Lower leg skin (tissue), 4 donors: Measurements from ENCODE around the gene ITGA2B. TPM values are rescaled to one million over a fixed set of nuclear protein-coding genes. Genes with fewer than 3 reads are reported as not detected.
"Not testable (repeated sequence)": the region's sequence is repeated elsewhere in the genome, so short reads cannot be mapped to it uniquely, and the experiment has no call there.

ENCODE experiments used
- DNase-seq, 2 donors: peaks; one replicate each; pipeline ENCODE4 v3.0.0-alpha.2; 2019; ENCODE audit warnings: low spot score in 2 of 2
- H3K4me3 ChIP-seq: fragments of 200-600 bp; sonication (generic); 2 replicates; pipeline ENCODE4 v1.5.1; 2017; ENCODE audit warnings: mild to moderate bottlenecking, low read depth; ENCODE audit not compliant: poor library complexity, severe bottlenecking
- CTCF ChIP-seq, 3 donors: fragments of 450-650 bp; IDR thresholded peaks; one replicate each; pipeline ENCODE4 v1.5.1; 2016; ENCODE audit warnings: antibody characterized with exemption in 3 of 3, mild to moderate bottlenecking in 3 of 3, moderate library complexity in 2 of 3
- POLR2A ChIP-seq, 2 donors: fragments of 450-650 bp; IDR thresholded peaks; one replicate each; pipeline ENCODE4 v1.6.1; 2016 to 2017; ENCODE audit warnings: antibody characterized with exemption in 2 of 2, mild to moderate bottlenecking in 1 of 2, moderate library complexity in 1 of 2
- WGBS, 2 donors: methylation state at CpG; one replicate each; pipeline ENCODE4 v1.1.5; 2018; 5-methylcytosine and 5-hydroxymethylcytosine counted together
- intact Hi-C: fragments of 100-400 bp; cut with DNase I; formaldehyde crosslinking; loops from one replicate; pipeline ENCODE4 v1.15.0; 2023; ENCODE audit warnings: low total_unique reads
- total RNA-seq, 4 donors: library from RNA; depleted of rRNA; stranded (reverse); fragments of >200 nt; gene quantifications; one replicate each; pipeline ENCODE4 v1.1.0, GENCODE V29; 2016

ITGA2B gene
- total RNA-seq, 4 donors from 2014 or later: 0.10 to 0.30 TPM; not detected in 2

GRCh38 chr17:44376779-44377178 lies 12.7 kb downstream of the ITGA2B start:
- no peak for DNase-seq

GRCh38 chr17:44376124-44376523 lies 13.3 kb downstream of the ITGA2B start:
- 6 to 13% methylated on average over 5 of the region's 5 CpGs for WGBS, 2 donors
- TF ChIP-seq POLR2A (IDR thresholded peaks at IDR 0.05): no peak
- TF ChIP-seq CTCF (IDR thresholded peaks at IDR 0.05): no peak
- DNase-seq: no peak
- intact Hi-C loops: no loop called here
- no peak overlapping the region for H3K4me3 ChIP-seq

More at GRCh38 chr17:44376779-44377178, 12.7 kb downstream of the ITGA2B start:
- H3K4me3 ChIP-seq: no peak overlapping the region
- TF ChIP-seq POLR2A (IDR thresholded peaks at IDR 0.05) (no peak), CTCF (IDR thresholded peaks at IDR 0.05) (no peak)
- intact Hi-C loops: no loop called here
- WGBS, 2 donors: 88 to 93% methylated on average over 12 of the region's 12 CpGs

GRCh38 chr17:44375196-44376017 lies 14.0 kb downstream of the ITGA2B start:
- no peak for DNase-seq
- H3K4me3 ChIP-seq: no peak overlapping the region
- WGBS, 2 donors: 39 to 50% methylated on average over 16 to 22 of the region's 22 CpGs
- intact Hi-C loops: no loop called here
- TF ChIP-seq CTCF (IDR thresholded peaks at IDR 0.05): no peak
- TF ChIP-seq POLR2A (IDR thresholded peaks at IDR 0.05): no peak

- no peak overlapping the region for H3K4me3 ChIP-seq
- intact Hi-C loops: no loop called here
- 45 to 57% methylated on average over 23 to 25 of the region's 31 CpGs for WGBS, 2 donors
- no peak for TF ChIP-seq CTCF (IDR thresholded peaks at IDR 0.05)
- no peak for TF ChIP-seq POLR2A (IDR thresholded peaks at IDR 0.05)
- DNase-seq: no peak
Observed at GRCh38 chr17:44374306-44375195, 14.9 kb downstream of the ITGA2B start.

- intact Hi-C loops: no loop called here
- no peak for DNase-seq
- no peak for TF ChIP-seq CTCF (IDR thresholded peaks at IDR 0.05)
- no peak for TF ChIP-seq POLR2A (IDR thresholded peaks at IDR 0.05)
- WGBS, 2 donors: 73 to 74% methylated on average over 10 of the region's 10 CpGs
- H3K4me3 ChIP-seq: no peak overlapping the region
Observed at GRCh38 chr17:44372036-44372435, 17.4 kb downstream of the ITGA2B start.

GRCh38 chr17:44369414-44370023 lies 19.9 kb downstream of the ITGA2B start:
- H3K4me3 ChIP-seq, intact Hi-C loops, DNase-seq: not testable (repeated sequence)
- WGBS, 2 donors: 60 to 63% methylated on average over 17 of the region's 17 CpGs

GRCh38 chr17:44368391-44369243 lies 20.8 kb downstream of the ITGA2B start:
- DNase-seq, H3K4me3 ChIP-seq, intact Hi-C loops: not testable (repeated sequence)
- 68 to 75% methylated on average over 10 to 12 of the region's 42 CpGs for WGBS, 2 donors
